Measurements from ENCODE around the gene FOXP1. TPM values are rescaled to one million over a fixed set of nuclear protein-coding genes. Genes with fewer than 3 reads are reported as not detected.

Gene FOXP1
- total RNA-seq, 2 experiments from 2014 or later = 116 to 131 TPM

GRCh38 chr3:71570546-71570945 lies 13.0 kb downstream of the FOXP1 start:
- ChIA-PET POLR2A (interaction anchor here (0.6 kb wide), 1 partner anchor 45 kb away, joined by 3 read pairs; no protein-coding TSS in a partner anchor), CTCF (no interaction called here)
- no peak overlapping the region for H3K27ac Mint-ChIP-seq

GRCh38 chr3:71568207-71568606 lies 15.3 kb downstream of the FOXP1 start:
- Mint-ChIP-seq H3K4me1 (peaks cover 11% of the 10 kb centered on the region), H3K27me3 (no peaks in the 10 kb centered on the region), H3K9me3 (no peaks in the 10 kb centered on the region), H3K36me3 (ENCODE audit: low read depth) (no peaks in the 10 kb centered on the region), H3K4me3 (no peak overlapping the region), H3K27ac (no peak overlapping the region)
- no peak for DNase-seq
- POLR2A ChIA-PET = no interaction called here
- CTCF ChIA-PET = no interaction called here

More at GRCh38 chr3:71570546-71570945, 13.0 kb downstream of the FOXP1 start:
- Mint-ChIP-seq H3K36me3 (ENCODE audit: low read depth) (peaks cover 8% of the 10 kb centered on the region), H3K4me3 (no peak overlapping the region), H3K4me1 (peaks cover 3% of the 10 kb centered on the region), H3K27me3 (no peaks in the 10 kb centered on the region), H3K9me3 (no peaks in the 10 kb centered on the region)
- DNase-seq = no peak

GRCh38 chr3:71566776-71567175 lies 16.8 kb downstream of the FOXP1 start:
- Mint-ChIP-seq H3K36me3 (ENCODE audit: low read depth) (no peaks in the 10 kb centered on the region), H3K4me1 (peaks cover 13% of the 10 kb centered on the region), H3K4me3 (no peak overlapping the region), H3K9me3 (no peaks in the 10 kb centered on the region), H3K27ac (no peak overlapping the region), H3K27me3 (no peaks in the 10 kb centered on the region)
- CTCF ChIA-PET = interaction anchor here (0.6 kb wide), 1 partner anchor 287 kb away, joined by 4 read pairs; no protein-coding TSS in a partner anchor
- no peak for DNase-seq
- POLR2A ChIA-PET = no interaction called here

GRCh38 chr3:71565976-71566375 lies 17.6 kb downstream of the FOXP1 start:
- Mint-ChIP-seq H3K27me3 (no peaks in the 10 kb centered on the region), H3K4me1 (peaks cover 13% of the 10 kb centered on the region), H3K9me3 (no peaks in the 10 kb centered on the region), H3K27ac (no peak overlapping the region), H3K4me3 (no peak overlapping the region), H3K36me3 (ENCODE audit: low read depth) (no peaks in the 10 kb centered on the region)
- ChIA-PET POLR2A (no interaction called here), CTCF (no interaction called here)
- no peak for DNase-seq

GRCh38 chr3:71565316-71565715 lies 18.2 kb downstream of the FOXP1 start:
- CTCF ChIA-PET = no interaction called here
- Mint-ChIP-seq H3K4me3 (no peak overlapping the region), H3K4me1 (peaks cover 13% of the 10 kb centered on the region), H3K36me3 (ENCODE audit: low read depth) (no peaks in the 10 kb centered on the region), H3K27ac (no peak overlapping the region), H3K27me3 (no peaks in the 10 kb centered on the region), H3K9me3 (no peaks in the 10 kb centered on the region)
- POLR2A ChIA-PET = no interaction called here
- no peak for DNase-seq

- CTCF ChIA-PET = no interaction called here
- no peak for DNase-seq
- POLR2A ChIA-PET = no interaction called here
- Mint-ChIP-seq H3K4me1 (peaks cover 13% of the 10 kb centered on the region), H3K27ac (no peak overlapping the region), H3K36me3 (ENCODE audit: low read depth) (no peaks in the 10 kb centered on the region), H3K27me3 (no peaks in the 10 kb centered on the region), H3K4me3 (no peak overlapping the region), H3K9me3 (no peaks in the 10 kb centered on the region)
Measured at GRCh38 chr3:71564361-71564760, 19.2 kb downstream of the FOXP1 start.

GRCh38 chr3:71563827-71564226 lies 19.7 kb downstream of the FOXP1 start:
- CTCF ChIA-PET = no interaction called here
- no peaks in the 10 kb centered on the region for H3K27me3 Mint-ChIP-seq

GRCh38 chr3:71562938-71563337 lies 20.6 kb downstream of the FOXP1 start:
- H3K4me1 Mint-ChIP-seq = peaks cover 10% of the 10 kb centered on the region
- no peaks in the 10 kb centered on the region for H3K27me3 Mint-ChIP-seq
- POLR2A ChIA-PET = no interaction called here
- no peak overlapping the region for H3K4me3 Mint-ChIP-seq
- no peak overlapping the region for H3K27ac Mint-ChIP-seq
- DNase-seq = no peak
- CTCF ChIA-PET = no interaction called here
- no peaks in the 10 kb centered on the region for H3K36me3 Mint-ChIP-seq (ENCODE audit: low read depth)
- no peaks in the 10 kb centered on the region for H3K9me3 Mint-ChIP-seq

More at GRCh38 chr3:71563827-71564226, 19.7 kb downstream of the FOXP1 start:
- peaks cover 13% of the 10 kb centered on the region for H3K4me1 Mint-ChIP-seq
- no peak for DNase-seq
- POLR2A ChIA-PET = no interaction called here
- H3K4me3 Mint-ChIP-seq = no peak overlapping the region
- no peaks in the 10 kb centered on the region for H3K36me3 Mint-ChIP-seq (ENCODE audit: low read depth)
- H3K9me3 Mint-ChIP-seq = no peaks in the 10 kb centered on the region
- no peak overlapping the region for H3K27ac Mint-ChIP-seq

- Mint-ChIP-seq H3K36me3 (ENCODE audit: low read depth) (no peaks in the 10 kb centered on the region), H3K9me3 (no peaks in the 10 kb centered on the region), H3K4me1 (peaks cover 10% of the 10 kb centered on the region), H3K4me3 (no peak overlapping the region), H3K27ac (no peak overlapping the region), H3K27me3 (no peaks in the 10 kb centered on the region)
- POLR2A ChIA-PET = no interaction called here
- DNase-seq = no peak
- CTCF ChIA-PET = interaction anchor here (1.2 kb wide), 1 partner anchor 14 kb away, joined by 3 read pairs; no protein-coding TSS in a partner anchor
Measured at GRCh38 chr3:71560665-71561064, 22.9 kb downstream of the FOXP1 start.

GRCh38 chr3:71559578-71560162 lies 23.9 kb downstream of the FOXP1 start:
- no peaks in the 10 kb centered on the region for H3K9me3 Mint-ChIP-seq
- DNase-seq = no peak
- H3K36me3 Mint-ChIP-seq (ENCODE audit: low read depth) = no peaks in the 10 kb centered on the region
- CTCF ChIA-PET = interaction anchor here (0.7 kb wide), 1 partner anchor 83 kb away, joined by 3 read pairs; no protein-coding TSS in a partner anchor
- H3K27ac Mint-ChIP-seq = no peak overlapping the region
- H3K27me3 Mint-ChIP-seq = no peaks in the 10 kb centered on the region
- POLR2A ChIA-PET = no interaction called here
- H3K4me3 Mint-ChIP-seq = no peak overlapping the region
- peaks cover 10% of the 10 kb centered on the region for H3K4me1 Mint-ChIP-seq

GRCh38 chr3:71559021-71559420 lies 24.5 kb downstream of the FOXP1 start:
- CTCF ChIA-PET = no interaction called here
- POLR2A ChIA-PET = no interaction called here
- H3K27me3 Mint-ChIP-seq = no peaks in the 10 kb centered on the region

GRCh38 chr3:71554649-71555048 lies 28.9 kb downstream of the FOXP1 start:
- Mint-ChIP-seq H3K27me3 (no peaks in the 10 kb centered on the region), H3K27ac (no peak overlapping the region), H3K4me3 (no peak overlapping the region), H3K9me3 (no peaks in the 10 kb centered on the region), H3K36me3 (ENCODE audit: low read depth) (no peaks in the 10 kb centered on the region), H3K4me1 (no peaks in the 10 kb centered on the region)
- DNase-seq = no peak
- ChIA-PET CTCF (no interaction called here), POLR2A (no interaction called here)

More at GRCh38 chr3:71559021-71559420, 24.5 kb downstream of the FOXP1 start:
- H3K9me3 Mint-ChIP-seq = no peaks in the 10 kb centered on the region
- no peak overlapping the region for H3K4me3 Mint-ChIP-seq
- peaks cover 7% of the 10 kb centered on the region for H3K4me1 Mint-ChIP-seq
- no peak for DNase-seq
- H3K36me3 Mint-ChIP-seq (ENCODE audit: low read depth) = no peaks in the 10 kb centered on the region
- H3K27ac Mint-ChIP-seq = no peak overlapping the region

GRCh38 chr3:71551311-71551919 lies 32.1 kb downstream of the FOXP1 start:
- ChIA-PET POLR2A (no interaction called here), CTCF (no interaction called here)
- no peaks in the 10 kb centered on the region for H3K9me3 Mint-ChIP-seq
- H3K4me1 Mint-ChIP-seq = no peaks in the 10 kb centered on the region
- H3K27ac Mint-ChIP-seq = no peak overlapping the region
- no peaks in the 10 kb centered on the region for H3K27me3 Mint-ChIP-seq
- H3K36me3 Mint-ChIP-seq (ENCODE audit: low read depth) = no peaks in the 10 kb centered on the region
- DNase-seq = no peak
- H3K4me3 Mint-ChIP-seq = no peak overlapping the region

GRCh38 chr3:71549951-71550350 lies 33.6 kb downstream of the FOXP1 start:
- ChIA-PET CTCF (no interaction called here), POLR2A (no interaction called here)
- Mint-ChIP-seq H3K27me3 (no peaks in the 10 kb centered on the region), H3K4me3 (no peak overlapping the region), H3K4me1 (no peaks in the 10 kb centered on the region), H3K27ac (no peak overlapping the region), H3K9me3 (no peaks in the 10 kb centered on the region), H3K36me3 (ENCODE audit: low read depth) (no peaks in the 10 kb centered on the region)
- DNase-seq = no peak

Data from activated CD4-positive, alpha-beta T cell treated with anti-CD3 and anti-CD28 coated beads, Interleukin-2, amount 10 ng/mL, durations not matched to agents 7 days and 5 days (primary cell).